Measurements from ENCODE around the gene SPAG16. TPM values are rescaled to one million over a fixed set of nuclear protein-coding genes. Genes with fewer than 3 reads are reported as not detected.
A peak's percentile ranks its signal among the peaks of the same experiment; 100 is the strongest.
"Not testable (repeated sequence)": the region's sequence is repeated elsewhere in the genome, so short reads cannot be mapped to it uniquely, and the experiment has no call there.

SPAG16 gene
- total RNA-seq, 1 experiment from 2014 or later: 16.6 TPM

DNA sequence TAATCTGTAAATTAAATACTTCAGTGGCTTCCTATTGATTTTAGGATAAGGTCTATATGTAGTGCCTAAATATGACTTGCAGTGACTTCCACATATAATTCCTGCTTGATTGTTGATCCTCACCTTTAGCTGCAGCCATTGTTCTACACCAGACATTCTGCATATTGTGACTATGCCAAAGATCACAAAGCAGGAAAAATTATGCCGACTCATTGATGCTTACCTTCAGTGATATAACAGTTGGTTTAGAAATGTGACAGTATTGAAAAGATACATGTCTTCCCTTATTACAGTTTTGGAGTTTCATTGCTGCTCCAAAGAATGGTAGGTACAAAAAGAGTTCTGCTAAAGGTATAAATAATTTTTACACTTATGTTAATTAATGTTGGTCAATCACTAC is 12.3 kb upstream of the SPAG16 start:
- DNase-seq (ENCODE audit: low read depth): no peak

DNA sequence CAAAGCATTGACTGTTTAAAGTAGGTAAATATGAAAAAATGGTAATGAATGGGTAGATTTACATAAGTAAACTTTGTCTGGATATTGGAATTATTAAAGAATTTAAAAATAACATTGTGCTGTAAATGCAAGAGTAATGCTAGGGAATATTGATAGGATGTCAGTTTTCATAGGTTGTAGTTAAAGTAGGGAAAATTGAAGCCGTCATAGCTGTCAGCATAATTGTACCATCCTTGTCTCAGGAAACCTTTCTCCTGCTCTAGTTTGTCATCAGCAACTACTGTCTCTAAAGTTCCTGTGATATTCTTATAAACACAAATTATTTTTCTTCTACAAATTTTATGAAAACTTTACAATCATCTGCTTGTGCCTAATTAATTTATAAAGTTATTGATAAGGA is 10.1 kb upstream of the SPAG16 start:
- DNase-seq (ENCODE audit: low read depth): no peak

DNA sequence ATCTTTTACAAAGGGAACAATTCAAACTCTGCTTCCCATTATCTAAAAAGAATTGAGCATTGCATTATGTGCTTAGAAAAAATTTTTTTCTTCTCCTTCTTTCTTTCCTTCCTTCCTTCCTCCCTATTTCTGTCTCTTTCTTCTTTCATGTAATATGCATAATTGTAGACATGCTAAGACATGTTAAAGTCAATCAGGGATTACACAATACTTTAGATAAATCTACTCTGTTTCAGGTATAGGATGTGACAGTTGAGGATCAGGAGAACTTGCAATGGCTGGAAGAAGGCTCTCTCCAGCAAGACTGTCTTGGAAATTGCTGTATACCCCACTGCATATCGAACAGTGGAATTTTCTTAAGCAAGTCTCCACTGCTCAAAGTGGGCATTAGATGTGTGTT is 9.0 kb upstream of the SPAG16 start:
- no peak for DNase-seq (ENCODE audit: low read depth)

DNA sequence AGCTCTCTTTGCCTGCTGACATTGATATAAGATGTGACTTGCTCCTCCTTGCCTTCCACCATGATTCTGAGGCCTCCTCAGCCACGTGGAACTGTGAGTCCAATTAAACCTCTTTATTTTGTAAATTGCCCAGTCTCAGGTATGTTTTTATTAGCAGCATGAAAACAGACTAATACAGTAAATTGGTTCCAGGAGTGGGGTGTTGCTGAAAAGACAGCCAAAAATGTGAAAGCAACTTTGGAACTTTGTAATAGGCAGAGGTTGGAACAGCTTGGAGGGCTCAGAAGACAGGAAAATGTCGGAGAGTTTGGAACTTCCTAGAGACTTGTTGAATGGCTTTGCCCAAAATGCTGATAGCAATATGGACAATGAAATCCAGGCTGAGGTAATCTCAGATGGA is 7.1 kb upstream of the SPAG16 start:
- DNase-seq (ENCODE audit: low read depth): not testable (repeated sequence)

DNA sequence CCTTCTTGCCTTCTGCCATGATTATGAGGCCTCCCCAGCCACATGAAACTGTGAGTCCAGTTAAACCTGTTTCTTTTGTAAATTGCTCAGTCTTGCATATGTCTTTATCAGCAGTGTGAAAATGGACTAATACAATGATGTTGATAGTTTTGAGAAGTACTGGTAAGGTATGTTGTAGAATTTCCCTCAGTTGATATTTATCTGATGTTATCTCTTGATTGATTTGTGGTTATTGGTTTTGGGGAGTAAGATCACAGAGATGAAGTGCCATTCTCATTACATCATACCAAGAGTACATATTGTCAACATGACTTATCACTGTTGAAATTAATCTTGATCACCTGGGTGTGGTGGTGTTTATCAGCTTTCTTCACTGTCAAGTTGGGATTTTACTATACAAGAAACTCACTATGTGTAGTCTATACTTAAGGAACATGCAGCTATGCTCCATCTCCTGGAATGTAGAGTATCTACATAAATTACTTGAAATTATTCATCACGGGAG is 5.1 kb upstream of the SPAG16 start:
- DNase-seq (ENCODE audit: low read depth): no peak

DNA sequence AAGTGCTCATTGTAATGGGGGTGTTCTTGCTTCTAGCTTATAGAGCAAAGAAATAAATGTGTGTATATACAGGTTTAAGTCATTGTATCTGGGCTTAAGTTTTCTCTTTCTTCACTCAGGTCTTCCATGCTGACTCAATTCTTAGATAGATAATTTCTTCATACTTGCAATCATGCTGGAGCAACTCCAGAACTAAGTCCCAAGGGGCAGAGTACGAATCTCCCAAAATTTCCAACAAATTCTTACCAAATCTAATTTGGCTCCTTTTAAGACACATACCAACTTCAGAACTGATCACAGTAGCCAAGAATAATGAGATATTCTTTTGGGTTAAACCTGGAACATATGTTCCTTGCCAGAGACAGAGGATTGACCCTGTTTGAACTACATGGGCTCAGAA is 4.3 kb upstream of the SPAG16 start:
- no peak for DNase-seq (ENCODE audit: low read depth)

DNA sequence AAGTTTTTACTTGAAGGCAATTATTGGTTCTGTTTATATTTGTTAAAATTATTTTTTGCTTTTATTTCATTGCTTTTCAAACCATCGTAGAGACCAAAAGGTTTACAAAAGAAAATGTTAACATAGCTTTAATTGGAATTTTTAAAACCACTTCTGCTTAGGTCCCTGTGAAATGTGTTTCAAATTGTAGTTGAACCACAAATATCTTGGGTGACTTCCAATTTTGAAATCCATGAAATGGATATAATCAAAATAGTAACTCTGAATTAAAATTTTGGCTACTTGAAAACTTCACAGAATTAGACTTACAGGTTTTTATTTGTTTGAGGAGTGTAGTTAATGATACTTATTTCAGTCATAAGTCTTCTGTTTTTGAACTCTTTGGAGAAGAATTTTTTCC is 3.1 kb upstream of the SPAG16 start:
- no peak for DNase-seq (ENCODE audit: low read depth)

DNA sequence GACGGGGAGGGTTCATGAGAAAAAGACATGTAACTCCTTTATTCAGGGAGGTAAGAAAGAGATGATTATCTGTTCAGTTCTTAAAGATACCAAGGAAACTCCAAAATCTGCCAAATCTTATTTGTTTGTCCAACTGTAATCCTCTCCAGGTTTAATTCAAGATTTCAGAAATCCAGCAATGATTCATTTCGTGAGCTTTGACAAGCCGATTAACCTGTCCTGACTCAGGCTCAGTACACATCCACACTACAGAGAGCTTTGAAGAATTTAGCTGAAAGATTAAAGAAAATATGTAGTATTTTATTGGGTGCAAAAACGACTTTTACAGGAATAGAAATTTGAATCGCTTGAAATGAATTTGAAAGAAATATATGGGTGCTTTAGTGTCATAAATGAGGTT is 1.1 kb downstream of the SPAG16 start:
- DNase-seq (ENCODE audit: low read depth): no peak

DNA sequence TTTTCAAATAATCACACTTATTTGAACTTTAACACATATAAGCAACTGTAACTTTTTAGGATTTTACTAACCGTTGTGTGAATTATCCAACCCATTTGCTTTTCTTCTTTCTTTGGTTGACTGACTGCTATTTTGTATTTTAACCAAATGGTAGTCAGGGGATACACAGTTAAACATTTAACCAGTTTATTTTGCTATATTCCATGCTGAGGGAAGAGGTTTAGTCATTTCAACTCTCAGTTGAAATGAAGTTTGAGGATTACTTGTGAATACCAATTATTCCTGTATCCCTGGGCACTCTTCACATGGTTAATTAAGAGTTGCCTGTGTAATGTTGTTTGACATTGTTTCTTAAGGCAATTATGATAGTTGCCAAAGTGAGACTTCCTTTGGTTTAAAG is 1.9 kb downstream of the SPAG16 start:
- DNase-seq (ENCODE audit: low read depth): no peak

DNA sequence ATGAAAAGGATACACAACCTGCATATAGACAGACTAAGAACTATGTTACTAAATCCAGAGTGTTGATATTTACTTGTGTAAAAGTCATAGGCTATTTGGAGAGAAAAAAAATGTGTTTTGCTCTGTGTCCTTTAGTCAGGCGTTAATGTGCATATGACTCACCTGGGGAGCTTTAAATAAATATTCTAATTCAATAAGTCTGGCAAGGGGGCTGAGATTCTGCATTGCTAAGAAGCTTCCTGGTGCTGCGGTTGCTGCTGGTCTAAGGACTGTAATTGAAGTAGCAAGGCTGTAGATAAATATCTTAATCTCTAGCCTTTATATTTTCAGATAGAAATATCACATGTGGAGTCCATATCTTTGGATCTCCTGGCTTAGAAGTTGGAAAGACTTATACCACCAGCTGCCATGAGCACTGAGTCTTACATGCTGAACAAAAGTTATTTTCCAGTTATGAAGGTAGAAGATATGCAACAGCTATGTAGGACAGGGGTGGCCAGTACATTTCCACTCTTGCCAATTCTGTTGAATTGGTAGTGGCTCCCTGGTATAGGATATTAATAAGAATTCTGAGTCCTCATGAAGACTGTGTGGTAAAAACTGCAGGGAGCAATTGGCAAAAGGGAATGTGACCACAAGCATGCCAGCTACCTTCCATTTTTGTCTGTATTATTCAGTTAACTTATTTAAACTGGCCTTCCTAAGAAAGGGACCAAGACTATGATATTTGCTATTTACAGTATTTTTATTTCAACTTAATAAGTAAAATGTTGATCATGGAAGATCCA is 4.8 kb downstream of the SPAG16 start:
- peak; percentile 20 for DNase-seq (ENCODE audit: low read depth)

DNA sequence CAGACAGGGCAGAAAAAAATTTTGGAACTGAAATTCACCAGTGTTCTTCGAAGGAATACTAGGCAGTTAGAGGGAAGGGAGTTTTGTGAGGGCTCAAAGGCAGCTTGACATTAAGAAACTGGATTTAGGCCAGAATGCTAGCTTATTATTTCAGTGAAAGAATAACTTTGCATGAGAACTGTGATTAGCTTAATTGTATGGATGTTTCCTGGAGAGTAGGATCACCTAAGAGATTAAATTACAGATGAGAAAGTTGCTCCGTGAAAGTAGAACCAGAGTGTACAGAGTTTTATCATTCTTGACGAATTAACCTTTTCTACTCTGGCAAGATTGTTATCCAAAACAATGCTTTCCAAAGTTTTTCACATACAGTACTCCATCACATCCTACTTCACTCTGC is 6.2 kb downstream of the SPAG16 start:
- no peak for DNase-seq (ENCODE audit: low read depth)

DNA sequence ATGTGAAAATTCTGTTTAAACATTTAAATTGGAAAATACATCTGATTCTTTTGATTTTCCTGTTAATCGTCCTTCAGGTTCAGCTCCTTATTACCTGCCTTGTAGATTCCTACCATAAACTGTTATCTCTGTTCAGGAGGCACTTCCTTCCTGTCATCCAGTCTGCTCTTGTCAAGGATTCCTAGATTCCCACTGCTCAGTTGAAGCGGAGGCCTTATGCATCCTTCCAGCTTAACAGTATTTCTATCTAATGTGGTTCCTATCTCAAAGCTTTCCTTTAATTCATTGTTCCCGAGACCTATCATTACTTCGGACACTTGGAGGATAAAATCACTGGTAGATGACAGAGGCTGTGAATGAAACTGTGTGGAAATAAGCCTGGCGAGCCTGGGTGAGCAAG is 12.0 kb downstream of the SPAG16 start:
- no peak for DNase-seq (ENCODE audit: low read depth)

DNA sequence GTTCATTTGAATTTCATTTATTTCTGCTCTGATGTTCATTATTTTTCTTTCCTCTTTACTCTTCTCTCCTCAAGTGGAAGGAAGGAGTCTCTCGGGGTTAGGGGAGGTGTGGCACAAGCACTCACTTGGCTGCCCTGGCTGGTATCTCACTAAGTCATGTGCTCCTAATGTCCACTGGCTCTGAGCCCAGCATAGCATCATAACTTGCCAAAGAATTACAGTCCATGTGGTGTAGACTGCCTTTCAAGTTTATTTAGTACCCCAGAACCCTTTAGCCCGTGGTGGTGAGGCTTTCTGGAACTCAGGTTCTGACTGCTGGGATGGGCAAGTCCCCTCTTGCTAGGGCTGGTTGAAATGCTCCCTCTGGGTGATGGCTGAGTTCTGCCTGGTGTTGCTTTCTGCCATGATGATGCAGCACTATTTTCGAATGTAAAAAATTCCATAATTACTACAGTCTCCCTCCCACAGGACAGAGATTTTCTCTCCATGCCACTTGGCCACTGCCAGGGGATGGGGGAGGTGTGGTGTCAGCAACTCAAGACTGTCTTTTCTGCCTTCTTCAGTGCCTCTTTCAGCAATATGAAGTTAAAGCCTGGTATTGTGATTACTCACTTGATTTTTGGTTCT is 22.2 kb downstream of the SPAG16 start:
- peak; percentile 16 for DNase-seq (ENCODE audit: low read depth)

DNA sequence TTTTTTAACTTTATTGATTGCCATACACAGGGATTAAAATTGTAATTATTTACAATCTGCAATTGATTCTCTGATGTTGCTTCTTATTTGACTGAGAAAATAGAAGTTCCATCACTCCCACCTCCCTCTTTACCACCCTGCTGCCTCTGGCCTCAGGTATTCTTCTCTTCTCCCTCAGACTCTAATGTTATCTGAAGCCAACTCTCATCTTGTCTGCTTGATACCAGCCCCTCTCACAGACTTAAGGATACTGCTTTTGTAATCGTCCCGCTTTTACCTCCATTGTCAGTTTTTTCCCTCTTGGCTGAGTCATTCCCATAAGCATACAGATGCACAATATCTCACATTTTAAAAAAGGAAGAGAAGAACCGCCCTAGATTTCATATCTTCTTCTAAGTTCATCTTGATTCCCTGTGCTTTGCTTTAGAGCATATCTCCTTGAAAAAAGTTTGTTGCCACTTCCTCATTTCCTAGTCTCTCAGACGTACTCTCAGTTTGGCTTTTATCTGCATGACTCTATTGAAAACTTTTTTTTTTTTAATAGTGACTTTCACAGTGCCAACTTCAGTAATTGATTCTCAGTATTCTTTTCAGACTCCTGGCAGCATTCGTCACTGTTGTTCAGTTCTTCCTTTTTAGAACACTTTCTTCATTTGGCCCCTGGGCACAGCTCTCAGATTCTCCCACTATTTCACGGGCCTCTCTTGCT is 31.1 kb downstream of the SPAG16 start:
- no peak for DNase-seq (ENCODE audit: low read depth)

DNA sequence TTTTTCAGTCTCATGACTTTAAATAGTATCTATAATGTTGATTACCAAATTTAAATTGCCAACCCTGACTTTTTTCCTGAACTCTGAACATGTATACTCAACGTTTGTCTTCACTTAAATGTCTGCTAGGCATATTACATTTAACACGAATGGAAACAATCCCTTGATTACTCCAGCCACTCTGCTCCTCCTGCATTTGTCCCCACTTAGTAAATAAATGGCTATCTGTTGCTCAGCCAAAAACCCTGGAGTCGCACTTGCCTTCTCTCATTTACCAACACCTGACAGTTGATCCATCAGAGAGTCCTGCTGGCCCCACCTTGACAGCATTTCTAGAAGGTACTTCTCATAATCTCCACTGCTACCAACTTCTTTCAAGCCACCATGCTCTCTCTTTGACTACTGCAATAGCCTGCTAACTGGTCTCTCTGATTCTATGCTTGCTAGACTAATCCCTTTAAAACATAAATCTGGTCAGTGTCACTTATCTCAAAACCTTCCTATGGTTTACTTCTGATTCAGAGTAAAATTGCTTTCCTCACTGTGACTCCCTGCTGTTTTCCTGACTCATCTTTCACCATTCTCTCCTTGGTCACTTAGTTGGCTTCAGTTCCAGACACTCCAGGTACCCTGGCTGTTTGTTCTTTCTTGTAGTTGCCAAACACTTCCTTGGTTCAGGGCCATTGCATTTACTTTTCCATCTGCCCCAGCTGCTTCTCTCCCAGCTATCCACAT is 31.9 kb downstream of the SPAG16 start:
- DNase-seq (ENCODE audit: low read depth): peak; percentile 56

DNA sequence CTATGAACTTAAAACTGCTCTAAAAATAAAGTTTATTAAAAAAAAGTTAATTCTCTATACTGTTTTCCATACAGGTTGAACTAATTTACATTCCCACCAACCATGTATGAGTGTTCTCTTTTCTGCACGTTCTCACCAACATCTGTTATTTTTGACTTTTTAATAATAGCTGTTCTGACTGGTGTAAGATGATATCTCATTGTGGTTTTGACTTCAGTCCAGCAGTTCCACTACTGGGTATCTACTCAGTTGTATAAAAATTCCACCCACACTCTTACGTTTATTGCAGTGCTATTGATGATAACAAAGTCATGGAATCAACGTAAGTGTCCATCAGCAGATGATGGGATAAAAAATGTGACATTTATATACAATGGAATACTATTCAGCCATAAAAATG is 33.7 kb downstream of the SPAG16 start:
- peak; percentile 21 for DNase-seq (ENCODE audit: low read depth)

DNA sequence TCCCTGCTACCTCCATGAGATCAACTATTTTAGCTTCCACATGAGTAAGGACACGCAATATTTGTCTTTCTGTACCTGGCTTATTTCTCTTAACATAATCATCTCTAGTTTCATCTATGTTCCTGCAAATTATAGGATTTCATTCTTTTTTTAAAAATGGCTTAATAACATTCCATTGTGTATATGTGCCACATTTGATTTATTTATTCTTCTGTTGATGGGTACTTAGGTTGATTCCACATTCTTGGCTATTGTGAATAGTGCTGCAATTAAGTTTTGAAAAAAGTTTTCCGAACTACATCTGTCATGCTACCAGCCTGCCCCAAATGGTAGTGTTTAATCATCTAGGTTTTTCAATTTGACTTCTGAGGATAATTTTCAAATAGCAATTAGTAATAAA is 36.3 kb downstream of the SPAG16 start:
- DNase-seq (ENCODE audit: low read depth): no peak

DNA sequence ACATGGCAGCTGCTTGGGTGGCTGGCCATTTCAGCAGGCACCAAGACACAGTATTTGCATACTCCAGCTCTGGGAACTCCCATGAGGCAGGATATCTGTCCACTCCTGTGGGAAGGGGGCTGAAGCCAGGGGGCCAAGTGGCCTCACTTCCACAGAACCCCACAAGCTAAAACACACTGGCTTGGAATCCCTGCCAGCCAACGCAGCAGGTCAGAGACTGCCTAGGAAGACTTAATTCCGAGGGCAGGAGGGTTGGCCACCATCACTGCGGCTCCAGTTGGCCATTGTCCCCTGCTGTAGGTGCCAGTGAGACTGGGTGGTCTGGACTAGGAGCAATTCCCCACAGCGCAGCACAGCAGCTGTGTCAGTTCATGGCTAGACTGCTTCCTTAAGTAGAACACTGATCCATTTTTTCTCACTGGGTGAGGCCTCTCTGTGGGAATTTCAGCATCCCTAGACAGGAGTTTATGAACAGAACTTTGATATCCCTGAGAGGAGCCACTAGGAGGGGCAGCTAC is 52.0 kb downstream of the SPAG16 start:
- DNase-seq (ENCODE audit: low read depth): no peak

DNA sequence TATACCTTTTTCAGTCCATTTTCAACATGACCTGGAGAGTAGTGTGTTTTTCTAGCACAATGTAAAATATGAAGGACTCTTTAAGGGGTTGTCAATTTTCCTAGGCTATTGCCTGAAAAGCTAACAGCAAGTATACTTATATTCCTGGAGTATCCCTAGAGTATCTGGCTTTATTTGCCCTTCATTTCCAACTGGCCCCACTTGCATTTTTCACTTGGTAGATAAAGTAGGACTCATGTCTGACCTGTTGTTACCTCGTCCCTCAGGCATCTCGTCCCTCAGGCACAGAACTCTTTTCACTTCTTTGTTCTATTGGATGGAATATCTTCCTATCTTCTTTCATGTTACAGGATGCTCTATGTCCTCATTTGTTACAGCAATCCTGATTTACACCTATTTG is 69.2 kb downstream of the SPAG16 start:
- no peak for DNase-seq (ENCODE audit: low read depth)

DNA sequence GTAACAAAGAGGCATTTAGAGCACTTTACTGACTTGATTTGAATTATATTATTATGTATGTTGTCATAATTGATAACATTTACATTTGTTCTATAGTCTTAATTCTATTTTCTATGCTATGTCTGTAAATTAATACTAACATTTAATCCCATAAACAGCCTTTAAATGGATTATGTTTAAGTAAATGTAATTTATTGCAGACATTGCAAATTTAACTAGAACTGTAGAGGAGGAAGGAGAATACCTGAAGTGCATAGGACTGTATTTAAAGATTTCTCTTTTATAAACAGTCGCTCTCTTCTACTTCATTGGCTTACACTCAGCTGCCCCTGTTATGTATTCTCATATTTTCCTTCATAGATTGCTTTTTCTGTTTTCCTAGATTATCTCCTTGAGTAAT is 92.4 kb downstream of the SPAG16 start:
- no peak for DNase-seq (ENCODE audit: low read depth)

DNA sequence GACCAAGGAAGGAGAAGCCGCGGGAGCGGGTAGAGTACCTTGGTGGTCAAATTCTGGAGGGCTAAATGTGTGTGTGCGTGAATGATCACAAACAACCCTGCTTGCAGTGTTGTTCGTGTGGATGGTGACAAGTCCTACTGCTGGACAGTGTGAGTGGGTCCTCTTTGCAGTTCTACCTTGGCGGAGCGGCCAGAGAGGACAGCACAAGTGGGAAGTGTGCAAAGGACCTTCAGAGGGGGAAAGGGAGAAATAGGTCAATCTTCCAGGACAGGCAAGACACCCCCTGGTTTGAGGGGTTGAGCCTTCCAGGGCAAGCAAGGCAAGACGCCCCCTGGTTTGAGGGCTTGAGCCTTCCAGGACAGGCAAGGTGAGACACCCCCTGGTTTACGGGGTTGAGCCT is 122.8 kb downstream of the SPAG16 start:
- not testable (repeated sequence) for DNase-seq (ENCODE audit: low read depth)
